Erythroblast (primary cell): ENCODE data around the gene MYH16.
"Not testable (repeated sequence)": the region's sequence is repeated elsewhere in the genome, so short reads cannot be mapped to it uniquely, and the experiment has no call there.

Experiments
- GATA1 ChIP-seq: IDR thresholded peaks from 2 replicates; pipeline ENCODE4 v1.6.1; 2011; ENCODE audit warnings: low read depth, mild to moderate bottlenecking, control low read depth, low read length, moderate library complexity
- POLR2A ChIP-seq: IDR thresholded peaks from 2 replicates; pipeline ENCODE4 v1.6.1; 2011; ENCODE audit warnings: mild to moderate bottlenecking, low read length

DNA sequence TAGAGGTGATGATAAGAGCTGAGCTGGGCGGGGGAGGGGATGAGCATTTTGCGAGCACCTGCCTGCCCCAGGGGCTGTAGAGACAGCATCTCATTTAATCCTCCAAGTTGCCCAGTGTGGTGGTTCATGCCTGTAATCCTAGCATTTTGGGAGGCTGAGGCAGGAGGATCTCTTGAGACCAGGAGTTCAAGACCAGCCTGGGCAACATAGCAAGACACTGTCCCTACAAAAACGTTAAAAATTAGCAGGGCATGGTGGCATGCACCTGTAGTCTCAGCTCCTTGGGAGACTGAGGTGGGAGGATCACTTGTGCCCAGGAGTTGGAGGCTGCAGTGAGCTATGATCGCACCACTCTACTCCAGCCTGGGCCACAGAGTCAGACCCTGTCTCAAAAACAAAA is 39.7 kb upstream of the MYH16 start:
- not testable (repeated sequence) for TF ChIP-seq POLR2A, GATA1
